Stimulated activated naive CD8-positive, alpha-beta T cell treated with anti-CD3 and anti-CD28 coated beads, Interleukin-15, amount 100 ng/mL, for 72 hours (primary cell): Measurements from ENCODE around the gene SCO1.

ENCODE experiments used
- ATAC-seq: fragments of 150-1000 bp; cut with Tn5 transposase; 2 replicates; pipeline ENCODE4 v1.10.0; 2021; ENCODE audit warnings: mild to moderate bottlenecking, moderate library complexity
- DNase-seq, 2 donors: peaks; one replicate each; pipeline ENCODE4 v3.0.0; 2021 to 2022
- H3K27ac Mint-ChIP-seq, 2 donors: one replicate each; pipeline ENCODE4 v1.8.0; 2022; ENCODE audit warnings: mild to moderate bottlenecking in 2 of 2, mixed read lengths in 2 of 2, moderate library complexity in 2 of 2
- H3K27me3 Mint-ChIP-seq: one replicate; pipeline ENCODE4 v1.8.0; 2022; ENCODE audit warnings: mixed read lengths
- H3K4me1 Mint-ChIP-seq: one replicate; pipeline ENCODE4 v1.8.0; 2022; ENCODE audit warnings: mild to moderate bottlenecking, mixed read lengths
- H3K4me3 Mint-ChIP-seq, 2 donors: one replicate each; pipeline ENCODE4 v1.8.0; 2022; ENCODE audit warnings: mild to moderate bottlenecking in 2 of 2, mixed read lengths in 2 of 2, moderate library complexity in 1 of 2
- H3K9me3 Mint-ChIP-seq, 2 donors: one replicate each; pipeline ENCODE4 v1.8.0; 2022; ENCODE audit warnings: mixed read lengths in 2 of 2

The SCO1 gene

DNA sequence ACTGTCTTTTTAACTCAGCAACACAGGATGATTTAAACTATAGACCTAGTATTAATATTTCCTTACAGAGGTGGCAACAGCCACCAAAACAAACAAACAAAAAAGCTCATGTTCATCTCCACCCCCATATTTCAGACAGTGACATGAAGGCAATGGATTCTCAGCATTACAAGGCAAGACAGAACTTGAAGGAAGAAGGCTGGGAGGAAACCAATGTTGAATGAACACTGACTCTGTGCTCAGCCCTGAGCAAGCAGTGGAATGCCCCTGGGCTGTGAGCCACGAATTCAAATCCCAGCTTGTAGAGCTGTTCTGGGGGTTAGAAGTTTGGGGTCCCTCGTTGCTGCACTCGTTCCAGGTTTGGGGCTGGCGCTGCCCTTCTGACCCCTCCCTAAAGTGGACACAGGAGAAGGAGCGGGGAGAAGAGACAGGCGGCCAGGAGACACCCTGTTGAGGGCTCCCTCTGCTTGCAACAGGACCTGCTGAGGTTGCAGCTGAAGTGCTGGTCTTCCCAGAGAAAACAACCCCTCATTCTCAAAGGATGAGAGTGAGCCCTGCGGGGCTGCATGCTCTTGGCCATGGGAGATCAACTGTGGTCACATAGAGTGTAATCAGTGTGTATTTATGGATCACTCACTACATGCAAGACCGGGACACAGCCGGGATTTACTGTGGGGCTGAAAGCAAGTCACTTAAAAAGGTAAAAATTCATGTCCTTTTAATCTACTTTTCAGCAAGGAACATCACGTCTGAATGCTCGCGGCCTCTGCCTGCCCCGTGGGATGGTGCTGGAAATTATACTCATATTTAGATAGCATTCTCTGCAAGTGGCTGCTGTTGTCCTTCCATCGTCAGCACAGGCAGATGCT, 74.5 kb downstream of the SCO1 start:
- no peaks in the 10 kb centered on the region for H3K4me1 Mint-ChIP-seq
- no peaks in the 10 kb centered on the region for H3K27me3 Mint-ChIP-seq
- no peak for DNase-seq
- H3K27ac Mint-ChIP-seq, result peak overlapping the region in 1 of 2 donors; percentile 79
- no peak for ATAC-seq
- no peaks in the 10 kb centered on the region for H3K9me3 Mint-ChIP-seq
- no peak overlapping the region for H3K4me3 Mint-ChIP-seq
